ENCODE measurements around the gene BOLL.
"Not testable (repeated sequence)": the region's sequence is repeated elsewhere in the genome, so short reads cannot be mapped to it uniquely, and the experiment has no call there.

BOLL gene

DNA sequence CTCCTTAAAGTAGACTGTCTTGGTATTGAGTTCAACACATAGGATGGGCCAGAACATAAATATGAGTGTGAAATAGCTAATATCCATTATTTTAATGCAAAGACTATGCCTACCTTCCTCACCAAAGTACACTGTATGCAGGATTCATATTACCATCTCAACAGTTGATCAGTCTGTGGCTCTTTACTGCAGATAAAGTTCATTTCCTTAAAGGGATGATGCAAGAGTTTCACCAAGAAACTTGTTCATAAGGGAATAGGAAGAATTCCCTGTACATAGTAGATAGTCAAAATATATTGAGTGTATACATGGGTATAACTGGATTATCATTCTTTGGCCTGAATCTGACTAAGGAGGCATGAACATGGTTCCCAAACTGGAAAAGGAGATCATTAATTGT is 44.9 kb downstream of the BOLL start:
- Histone ChIP-seq H3K4me3 (ENCODE audit: low read length in 2 of 2) (no peak overlapping the region), H3K4me1 (ENCODE audit: control insufficient read depth in 2 of 2, insufficient read depth in 2 of 2, low read length in 2 of 2) (no peaks in the 10 kb centered on the region), H3K9me3 (ENCODE audit: control insufficient read depth in 2 of 2, low read length in 2 of 2) (no peaks in the 10 kb centered on the region), H3K36me3 (ENCODE audit: control insufficient read depth in 2 of 2, insufficient read depth in 2 of 2, low read length in 2 of 2) (no peaks in the 10 kb centered on the region), H3K27me3 (ENCODE audit: control insufficient read depth in 2 of 2, insufficient read depth in 2 of 2, low read length in 2 of 2) (no peaks in the 10 kb centered on the region), H3K27ac (ENCODE audit: low read depth in 2 of 2, low read length in 2 of 2) (no peak overlapping the region), H3K9ac (ENCODE audit: low read depth in 1 of 2, low read length in 2 of 2) (no peak overlapping the region)

DNA sequence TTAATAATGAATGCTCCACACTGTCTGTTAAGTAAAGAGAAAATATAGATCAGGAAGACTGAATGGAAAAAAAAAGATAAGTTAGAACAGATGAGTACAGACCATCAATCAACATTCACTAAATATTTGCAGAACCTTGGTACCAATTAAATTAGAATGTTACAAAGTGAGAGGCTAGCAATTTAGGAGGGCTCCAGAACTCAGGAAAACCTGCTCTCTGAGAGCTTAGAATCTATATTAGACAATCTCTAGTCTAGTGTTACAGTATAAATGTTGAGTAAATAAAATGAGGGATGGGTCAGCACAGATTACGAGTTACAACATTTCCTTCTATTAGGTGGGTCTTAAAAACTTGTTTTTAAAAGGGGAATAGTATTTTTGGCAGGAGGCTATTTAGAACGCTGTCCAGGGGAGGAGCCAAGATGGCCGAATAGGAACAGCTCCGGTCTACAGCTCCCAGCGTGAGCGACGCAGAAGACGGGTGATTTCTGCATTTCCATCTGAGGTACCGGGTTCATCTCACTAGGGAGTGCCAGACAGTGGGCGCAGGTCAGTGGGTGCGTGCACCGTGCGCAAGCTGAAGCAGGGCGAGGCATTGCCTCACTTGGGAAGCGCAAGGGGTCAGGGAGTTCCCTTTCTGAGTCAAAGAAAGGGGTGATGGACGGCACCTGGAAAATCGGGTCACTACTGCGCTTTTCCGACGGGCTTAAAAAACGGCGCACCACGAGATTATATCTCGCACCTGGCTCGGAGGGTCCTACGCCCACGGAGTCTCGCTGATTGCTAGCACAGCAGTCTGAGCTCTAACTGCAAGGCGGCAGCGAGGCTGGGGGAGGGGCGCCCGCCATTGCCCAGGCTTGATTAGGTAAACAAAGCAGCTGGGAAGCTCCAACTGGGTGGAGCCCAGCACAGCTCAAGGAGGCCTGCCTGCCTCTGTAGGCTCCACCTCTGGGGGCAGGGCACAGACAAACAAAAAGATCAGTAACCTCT is 56.3 kb downstream of the BOLL start:
- not testable (repeated sequence) for H3K9me3 ChIP-seq (ENCODE audit: control insufficient read depth in 2 of 2, low read length in 2 of 2); H3K27ac ChIP-seq (ENCODE audit: low read depth in 2 of 2, low read length in 2 of 2); H3K27me3 ChIP-seq (ENCODE audit: control insufficient read depth in 2 of 2, insufficient read depth in 2 of 2, low read length in 2 of 2); H3K9ac ChIP-seq (ENCODE audit: low read depth in 1 of 2, low read length in 2 of 2); H3K4me1 ChIP-seq (ENCODE audit: control insufficient read depth in 2 of 2, insufficient read depth in 2 of 2, low read length in 2 of 2); H3K36me3 ChIP-seq (ENCODE audit: control insufficient read depth in 2 of 2, insufficient read depth in 2 of 2, low read length in 2 of 2); H3K4me3 ChIP-seq (ENCODE audit: low read length in 2 of 2)

DNA sequence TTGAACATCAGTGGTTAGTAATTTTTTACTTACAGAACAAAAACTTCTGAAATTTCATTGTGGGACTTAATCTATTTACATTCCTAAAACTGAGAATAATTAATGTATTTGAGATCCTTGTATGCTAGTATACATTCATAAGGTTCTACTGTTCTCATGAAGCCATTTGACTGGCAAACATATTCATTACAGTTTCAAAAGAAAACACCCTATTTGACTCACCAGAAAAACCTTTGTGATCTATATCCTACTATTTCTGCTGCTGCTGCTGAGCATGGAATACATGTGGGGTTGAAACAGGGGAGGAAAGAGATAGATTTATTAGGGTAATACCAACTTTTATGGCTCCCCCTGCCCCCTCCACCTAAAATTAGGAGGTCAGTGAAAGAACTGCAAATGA is 58.1 kb downstream of the BOLL start:
- no peaks in the 10 kb centered on the region for H3K36me3 ChIP-seq (ENCODE audit: control insufficient read depth in 2 of 2, insufficient read depth in 2 of 2, low read length in 2 of 2)
- H3K9ac ChIP-seq (ENCODE audit: low read depth in 1 of 2, low read length in 2 of 2) = no peak overlapping the region
- H3K27ac ChIP-seq (ENCODE audit: low read depth in 2 of 2, low read length in 2 of 2) = no peak overlapping the region
- H3K27me3 ChIP-seq (ENCODE audit: control insufficient read depth in 2 of 2, insufficient read depth in 2 of 2, low read length in 2 of 2) = no peaks in the 10 kb centered on the region
- no peaks in the 10 kb centered on the region for H3K4me1 ChIP-seq (ENCODE audit: control insufficient read depth in 2 of 2, insufficient read depth in 2 of 2, low read length in 2 of 2)
- H3K4me3 ChIP-seq (ENCODE audit: low read length in 2 of 2) = no peak overlapping the region
- H3K9me3 ChIP-seq (ENCODE audit: control insufficient read depth in 2 of 2, low read length in 2 of 2) = no peaks in the 10 kb centered on the region

DNA sequence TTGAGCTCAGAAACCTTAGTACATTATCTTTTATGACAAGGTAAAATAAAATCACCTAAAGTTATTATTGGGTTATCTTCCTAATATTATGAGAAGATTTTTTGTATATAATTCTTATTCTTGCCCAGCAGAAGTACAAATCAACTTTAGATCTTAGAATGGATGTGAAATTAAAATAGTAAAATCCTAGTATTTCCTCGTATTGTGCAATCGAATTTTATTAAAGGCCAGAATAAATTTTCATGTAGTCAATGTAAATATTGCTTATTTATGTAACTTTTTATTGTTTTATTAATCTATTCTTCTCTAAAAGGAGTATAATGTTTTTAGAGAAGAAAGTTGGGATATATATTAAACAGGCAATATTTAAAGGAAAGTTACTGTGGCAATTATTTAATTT is 67.3 kb downstream of the BOLL start:
- Histone ChIP-seq H3K27ac (ENCODE audit: low read depth in 2 of 2, low read length in 2 of 2) (no peak overlapping the region), H3K9ac (ENCODE audit: low read depth in 1 of 2, low read length in 2 of 2) (no peak overlapping the region), H3K9me3 (ENCODE audit: control insufficient read depth in 2 of 2, low read length in 2 of 2) (no peaks in the 10 kb centered on the region), H3K27me3 (ENCODE audit: control insufficient read depth in 2 of 2, insufficient read depth in 2 of 2, low read length in 2 of 2) (no peaks in the 10 kb centered on the region), H3K36me3 (ENCODE audit: control insufficient read depth in 2 of 2, insufficient read depth in 2 of 2, low read length in 2 of 2) (peaks cover 0 to 3% of the 10 kb centered on the region in 2 donors), H3K4me1 (ENCODE audit: control insufficient read depth in 2 of 2, insufficient read depth in 2 of 2, low read length in 2 of 2) (no peaks in the 10 kb centered on the region), H3K4me3 (ENCODE audit: low read length in 2 of 2) (no peak overlapping the region)

DNA sequence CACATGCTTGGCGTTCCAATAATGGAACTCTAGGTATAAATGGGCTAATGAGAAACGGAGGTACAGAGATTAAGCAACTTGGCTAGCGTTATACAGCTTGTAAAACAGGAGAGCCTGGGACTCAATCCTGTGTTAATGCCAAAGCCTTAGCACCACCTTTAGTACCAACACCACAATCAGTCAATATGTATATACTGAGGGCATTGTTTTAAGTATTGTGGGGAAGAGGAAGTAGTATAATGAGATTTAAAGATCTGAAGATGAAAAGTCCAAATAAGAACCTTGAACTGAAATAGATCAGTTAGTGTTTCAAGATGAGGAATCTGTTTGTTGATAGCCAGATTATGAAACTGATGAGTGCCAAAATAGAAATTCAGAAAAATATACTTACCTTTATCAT is 71.8 kb downstream of the BOLL start:
- Histone ChIP-seq H3K9ac (ENCODE audit: low read depth in 1 of 2, low read length in 2 of 2) (no peak overlapping the region), H3K36me3 (ENCODE audit: control insufficient read depth in 2 of 2, insufficient read depth in 2 of 2, low read length in 2 of 2) (peaks cover 0 to 10% of the 10 kb centered on the region in 2 donors), H3K4me3 (ENCODE audit: low read length in 2 of 2) (no peak overlapping the region), H3K27me3 (ENCODE audit: control insufficient read depth in 2 of 2, insufficient read depth in 2 of 2, low read length in 2 of 2) (no peaks in the 10 kb centered on the region), H3K27ac (ENCODE audit: low read depth in 2 of 2, low read length in 2 of 2) (no peak overlapping the region), H3K9me3 (ENCODE audit: control insufficient read depth in 2 of 2, low read length in 2 of 2) (no peaks in the 10 kb centered on the region), H3K4me1 (ENCODE audit: control insufficient read depth in 2 of 2, insufficient read depth in 2 of 2, low read length in 2 of 2) (peaks cover 0 to 4% of the 10 kb centered on the region in 2 donors)

DNA sequence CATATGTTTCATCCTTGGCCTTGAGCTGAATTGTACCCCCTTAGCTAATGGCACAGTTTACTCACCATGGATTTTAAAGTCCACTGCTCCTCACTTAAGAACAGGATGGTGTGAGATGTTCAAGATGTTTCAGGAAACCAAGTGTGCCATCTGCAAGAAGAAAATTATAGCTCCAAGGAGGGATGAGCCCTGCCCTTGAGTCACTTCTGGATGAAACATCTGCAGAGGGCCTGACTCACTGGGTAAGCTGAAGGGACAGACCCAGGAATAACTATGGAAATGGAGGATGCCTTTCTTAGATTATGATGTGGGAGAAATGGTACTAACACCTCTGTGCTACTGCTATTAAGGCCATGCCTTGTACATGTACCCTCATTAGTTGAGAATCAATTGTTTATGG is 73.5 kb downstream of the BOLL start:
- Histone ChIP-seq H3K9ac (ENCODE audit: low read depth in 1 of 2, low read length in 2 of 2) (no peak overlapping the region), H3K4me3 (ENCODE audit: low read length in 2 of 2) (no peak overlapping the region), H3K27me3 (ENCODE audit: control insufficient read depth in 2 of 2, insufficient read depth in 2 of 2, low read length in 2 of 2) (no peaks in the 10 kb centered on the region), H3K4me1 (ENCODE audit: control insufficient read depth in 2 of 2, insufficient read depth in 2 of 2, low read length in 2 of 2) (peaks cover 12 to 16% of the 10 kb centered on the region in 2 donors), H3K9me3 (ENCODE audit: control insufficient read depth in 2 of 2, low read length in 2 of 2) (no peaks in the 10 kb centered on the region), H3K36me3 (ENCODE audit: control insufficient read depth in 2 of 2, insufficient read depth in 2 of 2, low read length in 2 of 2) (peaks cover 0 to 10% of the 10 kb centered on the region in 2 donors), H3K27ac (ENCODE audit: low read depth in 2 of 2, low read length in 2 of 2) (no peak overlapping the region)

DNA sequence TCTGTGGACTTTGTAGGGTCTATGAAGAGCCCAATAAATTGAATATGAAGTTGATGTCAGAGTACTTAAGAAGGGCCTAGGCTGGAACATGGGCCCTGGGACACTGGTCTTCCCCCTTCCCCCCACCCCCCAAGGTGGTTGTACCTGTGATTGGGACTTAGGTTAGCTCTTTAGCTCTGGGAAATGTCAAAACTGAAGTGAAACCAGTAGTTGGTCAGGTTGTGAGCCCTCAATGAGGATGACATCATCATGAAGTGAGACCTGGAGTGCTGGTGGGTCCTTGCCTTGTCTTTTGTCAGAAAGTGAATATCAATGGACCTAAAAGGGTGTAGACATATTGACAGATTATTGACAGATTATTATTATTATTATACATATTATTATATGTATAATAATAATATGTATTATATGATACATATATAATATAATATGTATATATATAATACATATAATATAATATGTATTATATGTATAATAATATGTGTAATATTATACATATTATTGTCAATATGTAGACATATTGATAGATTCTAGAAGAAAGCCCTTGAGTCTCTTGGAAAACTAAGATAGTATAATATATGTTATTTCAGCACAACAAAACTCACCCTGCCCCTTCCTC is 74.6 kb downstream of the BOLL start:
- Histone ChIP-seq H3K9ac (ENCODE audit: low read depth in 1 of 2, low read length in 2 of 2) (no peak overlapping the region), H3K9me3 (ENCODE audit: control insufficient read depth in 2 of 2, low read length in 2 of 2) (no peaks in the 10 kb centered on the region), H3K27ac (ENCODE audit: low read depth in 2 of 2, low read length in 2 of 2) (no peak overlapping the region), H3K36me3 (ENCODE audit: control insufficient read depth in 2 of 2, insufficient read depth in 2 of 2, low read length in 2 of 2) (peaks cover 0 to 7% of the 10 kb centered on the region in 2 donors), H3K4me1 (ENCODE audit: control insufficient read depth in 2 of 2, insufficient read depth in 2 of 2, low read length in 2 of 2) (peaks cover 19 to 24% of the 10 kb centered on the region in 2 donors), H3K27me3 (ENCODE audit: control insufficient read depth in 2 of 2, insufficient read depth in 2 of 2, low read length in 2 of 2) (no peaks in the 10 kb centered on the region), H3K4me3 (ENCODE audit: low read length in 2 of 2) (no peak overlapping the region)

DNA sequence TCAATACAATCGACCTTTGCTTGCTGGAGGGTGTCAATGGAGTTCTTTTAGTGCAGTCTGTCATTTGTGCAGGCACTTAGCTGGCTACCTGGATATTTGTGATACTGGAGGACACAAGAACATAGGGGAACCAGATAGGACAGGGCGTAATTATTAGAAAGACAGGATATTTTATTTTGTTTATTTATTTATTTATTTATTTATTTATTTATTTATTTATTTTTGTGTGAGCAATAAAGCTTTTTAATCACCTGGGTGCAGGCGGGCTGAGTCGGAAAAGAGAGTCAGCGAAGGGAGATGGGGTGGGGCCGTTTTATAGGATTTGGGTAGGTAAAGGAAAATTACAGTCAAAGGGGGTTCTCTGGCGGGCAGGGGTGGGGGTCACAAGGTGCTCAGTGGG is 76.0 kb downstream of the BOLL start:
- not testable (repeated sequence) for H3K9me3 ChIP-seq (ENCODE audit: control insufficient read depth in 2 of 2, low read length in 2 of 2)

DNA sequence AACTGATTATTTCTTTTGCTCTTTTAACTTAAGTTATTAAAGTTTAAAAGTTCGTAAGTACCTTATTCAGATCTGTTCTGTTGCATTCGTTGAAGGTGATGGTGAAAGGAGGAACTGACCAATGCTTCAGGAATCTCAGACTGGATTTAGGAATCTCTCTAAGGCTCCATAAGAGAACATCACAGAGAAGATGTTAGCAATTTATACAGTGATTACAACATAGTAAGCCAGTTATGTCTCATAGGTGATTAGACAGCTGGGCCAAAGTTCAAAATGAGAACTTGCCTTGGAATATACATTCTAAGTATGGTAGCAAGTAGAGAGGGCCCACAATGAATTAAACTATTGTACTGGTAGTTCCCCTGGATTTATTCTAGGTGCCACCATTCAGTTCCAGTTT is 76.8 kb downstream of the BOLL start:
- H3K36me3 ChIP-seq (ENCODE audit: control insufficient read depth in 2 of 2, insufficient read depth in 2 of 2, low read length in 2 of 2) = peaks cover 0 to 7% of the 10 kb centered on the region in 2 donors
- H3K27ac ChIP-seq (ENCODE audit: low read depth in 2 of 2, low read length in 2 of 2) = no peak overlapping the region
- H3K27me3 ChIP-seq (ENCODE audit: control insufficient read depth in 2 of 2, insufficient read depth in 2 of 2, low read length in 2 of 2) = no peaks in the 10 kb centered on the region
- H3K9ac ChIP-seq (ENCODE audit: low read depth in 1 of 2, low read length in 2 of 2) = no peak overlapping the region
- no peak overlapping the region for H3K4me3 ChIP-seq (ENCODE audit: low read length in 2 of 2)
- no peaks in the 10 kb centered on the region for H3K9me3 ChIP-seq (ENCODE audit: control insufficient read depth in 2 of 2, low read length in 2 of 2)
- H3K4me1 ChIP-seq (ENCODE audit: control insufficient read depth in 2 of 2, insufficient read depth in 2 of 2, low read length in 2 of 2) = peaks cover 19 to 26% of the 10 kb centered on the region in 2 donors

More for the DNA sequence above, 76.0 kb downstream of the BOLL start:
- not testable (repeated sequence) for H3K27me3 ChIP-seq (ENCODE audit: control insufficient read depth in 2 of 2, insufficient read depth in 2 of 2, low read length in 2 of 2); H3K27ac ChIP-seq (ENCODE audit: low read depth in 2 of 2, low read length in 2 of 2); H3K36me3 ChIP-seq (ENCODE audit: control insufficient read depth in 2 of 2, insufficient read depth in 2 of 2, low read length in 2 of 2); H3K9ac ChIP-seq (ENCODE audit: low read depth in 1 of 2, low read length in 2 of 2); H3K4me3 ChIP-seq (ENCODE audit: low read length in 2 of 2)
- peaks cover 19 to 26% of the 10 kb centered on the region in 2 donors for H3K4me1 ChIP-seq (ENCODE audit: control insufficient read depth in 2 of 2, insufficient read depth in 2 of 2, low read length in 2 of 2)

Measured in mucosa of rectum (tissue), 2 donors.